Fibroblast of skin of back (primary cell): ENCODE results near the gene KLHL10.
A peak's percentile ranks its signal among the peaks of the same experiment; 100 is the strongest.
"Not testable (repeated sequence)": the region's sequence is repeated elsewhere in the genome, so short reads cannot be mapped to it uniquely, and the experiment has no call there.

Experiments
- DNase-seq: peaks from one replicate; pipeline ENCODE4 v3.0.0-alpha.2; 2013

The KLHL10 gene

GRCh38 chr17:41851382-41851781 lies 13.8 kb downstream of the KLHL10 start:
- DNase-seq: not testable (repeated sequence)

- DNase-seq: no peak
These were observed 22.8 kb downstream of the KLHL10 start for GRCh38 chr17:41860254-41860931.

- DNase-seq: no peak
These were observed 25.6 kb downstream of the KLHL10 start for GRCh38 chr17:41863074-41863848.

GRCh38 chr17:41864498-41864835 lies 26.8 kb downstream of the KLHL10 start:
- DNase-seq: no peak

DNA sequence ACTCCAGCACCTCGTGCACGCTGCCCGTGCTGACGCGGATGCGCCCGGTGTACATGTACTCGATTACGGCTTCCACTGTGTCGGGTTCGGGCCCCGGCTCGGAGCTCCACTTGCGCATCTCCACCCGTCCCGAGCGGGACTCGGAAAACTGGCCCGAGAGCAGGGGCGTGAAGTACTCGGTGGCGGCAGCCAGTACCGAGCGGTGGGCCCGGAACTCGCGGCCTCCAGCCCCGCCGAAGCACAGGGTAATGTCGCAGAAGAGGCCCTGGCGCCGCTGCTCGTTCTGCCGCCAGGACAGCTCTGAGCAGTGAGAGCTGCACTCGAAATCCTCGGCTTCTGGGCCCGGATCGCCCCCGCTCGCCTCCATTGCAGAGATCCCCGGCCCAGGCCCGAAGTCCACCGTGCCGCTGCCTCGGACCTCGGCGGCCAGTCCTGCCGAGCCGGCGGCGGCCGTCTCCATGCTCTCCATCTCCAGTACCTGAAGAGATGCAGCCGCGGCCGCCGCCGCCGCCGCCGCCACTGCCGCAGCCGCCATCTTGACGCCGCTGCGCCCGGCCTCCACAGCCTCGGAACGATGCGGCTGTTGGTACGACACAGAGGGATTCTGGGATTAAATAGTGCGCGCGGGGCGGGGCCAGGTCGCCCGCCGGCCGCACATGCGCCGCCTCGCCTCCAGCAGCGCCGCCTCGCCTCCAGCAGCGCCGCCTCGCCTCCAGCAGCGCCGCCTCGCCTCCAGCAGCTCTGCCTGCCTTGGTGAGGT lies 27.4 kb downstream of the KLHL10 start, which contains the start of gene KLHL11:
KLHL11 (minus strand) TSS at position 588 of the 760 bp plus-strand sequence; CDS start at position 535, 53 bp downstream.
- peak; percentile 91 for DNase-seq

DNA sequence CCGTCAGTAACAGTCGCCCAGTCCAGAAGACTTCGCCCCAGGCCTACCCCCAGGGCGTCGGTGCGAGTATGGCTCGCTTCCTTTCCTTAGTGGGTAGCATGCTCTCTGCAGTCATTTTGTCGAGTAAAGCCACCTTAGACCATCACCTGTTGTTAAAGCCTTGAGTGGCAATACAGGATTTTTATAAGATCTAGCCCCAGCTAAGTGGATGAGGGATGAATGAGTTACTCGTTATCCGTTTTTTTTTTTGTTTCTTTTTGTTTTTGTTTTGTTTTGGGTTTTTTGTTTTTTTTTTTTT lies 27.9 kb downstream of the KLHL10 start:
- DNase-seq: no peak

DNA sequence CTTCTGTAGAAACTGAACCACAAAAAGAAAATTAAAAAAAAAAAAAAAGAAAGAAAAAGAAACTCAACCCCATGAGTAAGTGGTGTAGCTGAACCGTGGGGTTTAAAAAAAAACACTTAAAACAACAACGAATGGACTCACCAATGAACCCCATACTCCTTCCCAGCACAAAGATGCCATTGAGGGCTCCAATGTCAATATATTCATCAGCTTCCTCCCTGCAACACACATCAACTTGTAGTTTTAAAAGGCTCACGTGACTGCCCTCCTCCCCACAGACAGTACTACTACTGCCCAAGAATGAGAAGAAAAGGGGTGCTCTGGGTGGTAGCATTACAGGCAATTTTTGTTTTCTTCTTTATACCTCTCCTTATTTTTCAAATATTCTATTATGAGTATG lies 30.9 kb downstream of the KLHL10 start:
- no peak for DNase-seq

- DNase-seq: no peak
These were observed 31.8 kb downstream of the KLHL10 start for GRCh38 chr17:41869426-41869825.

- DNase-seq: no peak
These were observed 32.5 kb downstream of the KLHL10 start for GRCh38 chr17:41870097-41870496.

- no peak for DNase-seq
These were observed 33.0 kb downstream of the KLHL10 start for GRCh38 chr17:41870627-41871026.

- DNase-seq: no peak
These were observed 34.2 kb downstream of the KLHL10 start for GRCh38 chr17:41871789-41872188.

DNA sequence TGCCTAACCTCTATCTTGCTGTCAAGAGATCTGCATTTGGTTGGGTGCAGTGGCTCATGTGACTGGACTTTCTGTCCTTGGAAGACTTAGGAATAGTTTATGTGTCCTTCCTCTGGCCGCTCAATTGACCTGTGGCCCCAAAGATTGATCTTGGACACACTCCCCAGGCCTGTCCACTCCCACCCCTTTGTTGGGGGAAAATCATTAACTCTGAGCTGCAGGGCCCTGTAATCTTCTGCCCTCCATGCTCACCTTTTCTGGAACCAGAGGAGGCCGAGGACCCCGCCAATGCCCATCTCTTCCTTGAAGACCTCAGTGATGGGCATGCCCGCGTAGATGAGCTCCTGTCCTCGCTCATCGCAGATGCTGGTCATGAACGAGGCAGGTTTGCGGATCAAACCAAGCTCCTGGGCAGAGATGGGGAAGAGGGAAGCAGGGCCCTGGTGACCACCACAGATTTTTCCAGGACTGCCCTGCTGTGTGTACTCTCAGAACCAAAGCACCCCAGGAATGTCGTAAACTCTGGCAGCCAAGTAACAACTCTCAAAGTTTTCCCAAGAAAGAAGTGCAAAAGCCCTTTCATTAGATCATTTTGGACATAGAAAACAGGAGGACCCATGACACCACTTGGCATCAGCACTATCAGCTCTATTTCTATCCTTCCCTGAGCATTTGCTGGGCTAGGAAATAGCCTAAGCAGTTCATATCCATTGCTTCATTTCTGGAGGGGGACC lies 36.1 kb downstream of the KLHL10 start:
- DNase-seq: no peak

GRCh38 chr17:41874293-41874670 lies 36.7 kb downstream of the KLHL10 start:
- not testable (repeated sequence) for DNase-seq

- no peak for DNase-seq
These were observed 42.5 kb downstream of the KLHL10 start for GRCh38 chr17:41880130-41880529.

DNA sequence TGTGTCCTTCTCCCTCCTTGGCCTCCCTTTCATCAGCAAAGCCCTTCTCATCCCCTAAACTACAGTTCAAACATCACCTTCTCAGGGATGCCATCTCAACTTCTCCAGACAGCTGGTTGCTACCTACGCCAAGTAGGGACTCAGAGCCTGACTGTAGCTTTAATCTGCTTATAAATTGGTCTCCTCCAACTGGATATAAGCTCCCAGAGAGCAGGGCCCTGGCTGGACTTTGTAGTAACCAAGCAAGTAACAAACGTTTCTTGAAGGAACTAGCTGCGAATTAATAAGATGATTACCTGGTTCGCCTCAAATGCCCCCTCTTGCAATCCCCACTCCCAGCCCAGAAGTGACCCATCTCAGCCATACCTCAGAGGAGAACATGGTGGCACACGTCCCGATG lies 45.1 kb downstream of the KLHL10 start:
- no peak for DNase-seq

DNA sequence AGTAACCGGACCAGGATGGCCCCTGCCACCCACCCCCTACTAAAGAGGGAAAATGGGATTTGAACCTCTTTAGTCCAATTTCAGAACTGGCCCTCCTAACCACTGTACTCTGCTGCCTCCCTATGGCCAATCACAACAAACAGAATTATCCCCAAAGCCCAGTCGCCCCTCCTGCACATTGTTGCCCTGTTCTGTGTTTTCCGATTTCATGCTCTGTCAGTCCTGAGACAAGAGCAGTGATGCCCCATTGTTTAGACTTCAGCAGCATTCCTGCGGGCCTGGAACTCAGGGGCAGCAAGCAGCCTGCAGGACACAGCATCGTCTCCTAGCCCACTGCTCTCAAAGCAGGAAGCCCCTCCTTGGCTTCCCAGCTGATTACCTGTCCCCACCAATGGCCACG lies 48.1 kb downstream of the KLHL10 start:
- no peak for DNase-seq

GRCh38 chr17:41888332-41888965 lies 50.8 kb downstream of the KLHL10 start:
- DNase-seq: no peak

DNA sequence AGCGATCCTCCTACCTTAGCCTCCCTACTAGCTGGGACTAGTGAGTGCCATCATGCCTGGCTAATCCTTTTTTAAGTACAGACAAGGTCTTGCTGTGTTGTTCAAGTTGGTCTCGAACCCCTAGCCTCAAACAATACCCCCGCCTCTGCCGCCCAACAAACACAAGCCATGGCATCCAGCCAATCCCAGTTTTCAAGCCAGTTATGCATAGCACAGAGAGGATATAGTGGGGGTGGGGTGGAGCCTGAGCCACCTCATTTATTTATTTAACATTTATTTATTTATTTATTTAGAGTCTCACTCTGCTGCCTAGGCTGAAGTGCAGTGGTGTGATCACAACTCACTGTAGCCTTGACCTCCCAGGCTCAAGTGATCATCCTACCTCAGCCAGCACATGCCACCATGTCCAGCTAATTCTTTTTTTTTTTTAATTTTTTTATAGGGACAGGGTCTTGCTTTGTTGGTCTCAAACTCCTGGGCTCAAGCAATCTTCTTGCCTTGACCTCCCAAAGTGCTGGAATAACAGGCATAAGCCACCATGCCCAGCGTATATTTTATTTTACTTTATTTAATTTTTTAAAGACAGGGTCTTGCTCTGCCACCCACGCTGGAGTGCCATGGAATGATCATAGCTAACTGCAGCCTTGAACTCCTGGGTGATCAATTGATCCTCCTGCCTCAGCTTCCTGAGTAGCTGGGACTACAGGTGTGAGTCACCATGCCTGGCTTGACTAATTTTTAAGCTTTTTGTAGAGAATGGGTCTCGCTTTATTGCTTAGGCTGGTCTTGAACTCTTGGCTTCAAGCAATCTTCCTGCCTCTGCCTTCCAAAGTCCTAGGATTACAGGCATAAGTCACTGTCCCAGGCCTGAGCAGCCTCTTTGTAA lies 53.8 kb downstream of the KLHL10 start:
- peak; percentile 35 for DNase-seq

GRCh38 chr17:41892021-41892376 lies 54.4 kb downstream of the KLHL10 start:
- no peak for DNase-seq

GRCh38 chr17:41893384-41893783 lies 55.8 kb downstream of the KLHL10 start:
- no peak for DNase-seq

- DNase-seq: peak; percentile 89
These were observed 57.2 kb downstream of the KLHL10 start for GRCh38 chr17:41894791-41895331.
